Mammary epithelial cell (primary cell): ENCODE results near the gene MAP3K21.

Experiments used
- CTCF ChIP-seq, 2 donors: IDR thresholded peaks in 1 of 2; conservative IDR thresholded peaks in 1 of 2; 2 replicates each; pipeline ENCODE4 v1.5.1; 2011 to 2012; ENCODE audit warnings: inconsistent platforms in 2 of 2, low read length in 2 of 2, mild to moderate bottlenecking in 2 of 2, control low read depth in 1 of 2, low read depth in 1 of 2; ENCODE audit not compliant: insufficient read depth in 1 of 2; ENCODE audit errors: extremely low read depth in 1 of 2
- EZH2 ChIP-seq: IDR thresholded peaks from 2 replicates; pipeline ENCODE4 v1.6.1; 2012; ENCODE audit warnings: low read length, inconsistent platforms, borderline replicate concordance

GRCh38 chr1:233320023-233320422 lies 7.5 kb upstream of the MAP3K21 start:
- no peak for TF ChIP-seq EZH2
- TF ChIP-seq CTCF (conservative IDR thresholded peaks at IDR 0.05 in 1 of 2, IDR thresholded peaks at IDR 0.05 in 1 of 2; ENCODE audit: extremely low read depth in 1 of 2, insufficient read depth in 1 of 2, low read depth in 1 of 2, low read length in 2 of 2), result no peak
